Type B pancreatic cell (in vitro differentiated cells): ENCODE data around the gene PRKG1. TPM values are rescaled to one million over a fixed set of nuclear protein-coding genes. Genes with fewer than 3 reads are reported as not detected.

Experiments
- DNase-seq: peaks from one replicate; pipeline ENCODE4 v3.0.0; 2021; ENCODE audit warnings: mixed read lengths; ENCODE audit not compliant: unreplicated experiment; ENCODE audit errors: extremely low spot score
- H3K27ac Mint-ChIP-seq: 2 replicates; pipeline ENCODE4 v1.8.0; 2021; ENCODE audit warnings: mild to moderate bottlenecking, mixed read lengths
- H3K27me3 Mint-ChIP-seq: 2 replicates; pipeline ENCODE4 v1.8.0; 2021; ENCODE audit warnings: mixed read lengths
- H3K36me3 Mint-ChIP-seq: 2 replicates; pipeline ENCODE4 v1.8.0; 2021; ENCODE audit warnings: mixed read lengths
- H3K4me1 Mint-ChIP-seq: one replicate; pipeline ENCODE4 v1.8.0; 2021; ENCODE audit warnings: mixed read lengths; ENCODE audit not compliant: unreplicated experiment
- H3K4me3 Mint-ChIP-seq: 2 replicates; pipeline ENCODE4 v1.8.0; 2021; ENCODE audit warnings: mild to moderate bottlenecking, mixed read lengths
- H3K9me3 Mint-ChIP-seq: 2 replicates; pipeline ENCODE4 v1.8.0; 2021; ENCODE audit warnings: mixed read lengths
- total RNA-seq: library from RNA; stranded (reverse); gene quantifications from 2 replicates; pipeline ENCODE4 v1.2.1, GENCODE V29; 2021; ENCODE audit warnings: low replicate concordance
- TF ChIP-seq, protein P1 (sequence below): fragments of 200-600 bp; sonication (generic); conservative IDR thresholded peaks from 2 replicates; pipeline ENCODE4 v1.5.0; 2021; ENCODE audit warnings: antibody characterized with exemption, mild to moderate bottlenecking

The PRKG1 gene
- total RNA-seq, 1 donor from 2014 or later: 12.3 TPM

DNA sequence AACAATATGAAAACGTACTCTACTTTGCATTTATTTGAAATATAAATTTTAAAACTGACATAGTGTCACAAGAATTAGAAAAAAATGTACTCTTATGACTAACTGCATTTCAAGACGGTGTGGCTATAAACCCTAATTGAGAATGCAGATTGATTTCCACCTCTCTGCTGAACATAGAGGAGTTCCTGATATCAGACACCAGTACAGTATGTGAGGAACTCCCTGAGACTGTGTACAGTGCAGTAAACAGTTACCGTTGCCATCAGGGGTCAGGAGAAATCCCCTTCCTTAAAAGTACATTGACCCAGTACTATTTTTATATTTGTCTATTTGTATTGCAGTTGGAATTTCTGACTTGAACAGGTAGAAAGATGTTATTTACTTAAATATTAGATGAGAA is 1178.0 kb downstream of the PRKG1 start:
- H3K9me3 Mint-ChIP-seq: no peaks in the 10 kb centered on the region

DNA sequence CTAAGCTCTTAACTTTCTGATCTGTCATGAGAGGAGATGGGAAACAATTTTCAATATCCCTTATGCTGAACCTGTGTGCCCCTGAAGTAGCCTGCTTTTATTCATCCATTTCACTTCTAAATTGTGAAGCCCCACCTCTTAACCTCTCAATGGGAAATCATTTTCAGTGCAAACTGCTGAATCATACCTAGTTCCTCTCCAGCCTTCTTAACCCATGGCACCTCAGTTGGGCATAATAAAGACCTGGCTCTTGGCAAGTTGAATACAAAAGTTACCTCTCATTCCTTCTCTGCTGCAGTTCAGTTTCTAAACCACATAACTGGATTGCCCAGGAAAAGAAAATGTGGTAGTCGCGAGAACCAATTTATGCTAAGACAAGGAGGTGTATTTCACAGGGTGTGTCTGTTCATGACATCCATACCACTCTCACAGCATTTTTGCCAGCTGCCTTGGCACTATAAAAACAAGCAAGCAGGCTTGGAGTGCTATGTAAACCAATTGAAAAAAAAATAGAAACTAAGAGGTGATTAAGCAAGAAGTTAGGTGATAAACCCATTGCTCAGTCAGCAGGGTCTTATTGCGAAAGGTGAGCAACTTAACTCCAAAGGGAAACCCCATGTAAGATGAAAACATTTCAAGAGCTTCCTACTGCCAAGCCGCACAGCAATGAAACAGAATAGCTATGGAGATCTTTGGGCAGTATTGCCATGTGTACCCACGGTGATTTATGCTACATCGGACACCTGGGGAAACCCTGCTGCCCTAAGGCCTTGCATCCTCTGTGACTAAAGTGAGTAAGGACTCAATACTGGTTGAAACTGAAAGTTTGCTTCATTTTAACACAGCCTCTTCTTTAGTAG is 1182.8 kb downstream of the PRKG1 start:
- no peak for DNase-seq
- no peaks in the 10 kb centered on the region for H3K4me1 Mint-ChIP-seq
- H3K27me3 Mint-ChIP-seq: no peaks in the 10 kb centered on the region
- no peak overlapping the region for H3K4me3 Mint-ChIP-seq
- TF ChIP-seq, protein P1, sequence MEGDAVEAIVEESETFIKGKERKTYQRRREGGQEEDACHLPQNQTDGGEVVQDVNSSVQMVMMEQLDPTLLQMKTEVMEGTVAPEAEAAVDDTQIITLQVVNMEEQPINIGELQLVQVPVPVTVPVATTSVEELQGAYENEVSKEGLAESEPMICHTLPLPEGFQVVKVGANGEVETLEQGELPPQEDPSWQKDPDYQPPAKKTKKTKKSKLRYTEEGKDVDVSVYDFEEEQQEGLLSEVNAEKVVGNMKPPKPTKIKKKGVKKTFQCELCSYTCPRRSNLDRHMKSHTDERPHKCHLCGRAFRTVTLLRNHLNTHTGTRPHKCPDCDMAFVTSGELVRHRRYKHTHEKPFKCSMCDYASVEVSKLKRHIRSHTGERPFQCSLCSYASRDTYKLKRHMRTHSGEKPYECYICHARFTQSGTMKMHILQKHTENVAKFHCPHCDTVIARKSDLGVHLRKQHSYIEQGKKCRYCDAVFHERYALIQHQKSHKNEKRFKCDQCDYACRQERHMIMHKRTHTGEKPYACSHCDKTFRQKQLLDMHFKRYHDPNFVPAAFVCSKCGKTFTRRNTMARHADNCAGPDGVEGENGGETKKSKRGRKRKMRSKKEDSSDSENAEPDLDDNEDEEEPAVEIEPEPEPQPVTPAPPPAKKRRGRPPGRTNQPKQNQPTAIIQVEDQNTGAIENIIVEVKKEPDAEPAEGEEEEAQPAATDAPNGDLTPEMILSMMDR: no peak
- no peaks in the 10 kb centered on the region for H3K36me3 Mint-ChIP-seq
- no peaks in the 10 kb centered on the region for H3K9me3 Mint-ChIP-seq
- H3K27ac Mint-ChIP-seq: no peak overlapping the region

More for the DNA sequence above, 1178.0 kb downstream of the PRKG1 start:
- no peaks in the 10 kb centered on the region for H3K27me3 Mint-ChIP-seq
- DNase-seq: no peak
- no peaks in the 10 kb centered on the region for H3K36me3 Mint-ChIP-seq
- no peak overlapping the region for H3K27ac Mint-ChIP-seq
- H3K4me1 Mint-ChIP-seq: no peaks in the 10 kb centered on the region
- TF ChIP-seq, protein P1: no peak
- no peak overlapping the region for H3K4me3 Mint-ChIP-seq

DNA sequence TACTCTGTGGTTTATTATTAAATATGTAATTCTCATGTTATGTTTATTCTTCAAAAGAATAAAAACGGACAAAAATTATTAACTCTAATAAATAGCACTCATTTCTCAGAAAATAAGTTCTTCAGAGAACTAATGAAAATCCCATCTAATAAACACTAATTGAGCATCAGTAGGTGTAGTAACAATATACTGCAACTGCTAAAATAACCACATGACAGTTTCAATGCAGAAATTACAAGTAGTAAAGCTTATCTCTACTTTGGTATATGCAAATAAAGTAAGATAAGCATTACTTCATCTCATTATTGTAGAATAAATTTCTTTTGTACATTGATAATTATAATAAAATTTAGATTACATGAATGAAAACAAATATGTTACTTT is 1183.4 kb downstream of the PRKG1 start:
- TF ChIP-seq, protein P1: no peak
- Mint-ChIP-seq H3K27me3 (no peaks in the 10 kb centered on the region), H3K4me1 (no peaks in the 10 kb centered on the region), H3K9me3 (no peaks in the 10 kb centered on the region), H3K36me3 (no peaks in the 10 kb centered on the region), H3K4me3 (no peak overlapping the region), H3K27ac (no peak overlapping the region)
- no peak for DNase-seq

DNA sequence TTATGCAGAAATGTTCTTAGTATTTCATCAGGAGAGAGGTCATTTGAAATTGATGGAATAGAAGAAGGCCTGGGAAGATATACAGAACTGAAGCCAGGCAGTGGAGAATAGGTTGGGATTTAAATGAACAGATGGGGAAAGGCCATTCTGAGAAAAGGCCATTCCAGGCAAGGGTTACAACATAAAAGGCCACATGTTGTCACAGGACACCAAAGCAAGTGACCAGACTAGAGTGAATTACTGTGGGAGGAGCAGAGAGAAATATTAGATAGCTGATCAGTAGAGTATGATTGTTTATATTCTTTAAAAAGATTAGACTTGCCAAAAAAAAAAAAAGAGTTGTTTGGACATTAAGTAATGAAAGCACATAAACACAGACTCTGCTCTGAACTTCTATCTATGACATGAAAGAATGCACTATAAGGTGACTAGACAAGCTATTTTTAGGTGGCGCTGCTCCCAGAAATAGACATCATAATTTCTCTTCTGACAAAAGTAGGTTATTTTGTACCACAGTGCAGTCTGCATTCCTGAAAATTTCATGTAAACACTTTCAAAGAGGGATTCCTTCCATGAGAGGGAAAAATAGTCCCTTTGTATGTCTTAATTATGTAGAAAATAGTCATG is 1184.6 kb downstream of the PRKG1 start:
- H3K36me3 Mint-ChIP-seq: no peaks in the 10 kb centered on the region
- no peaks in the 10 kb centered on the region for H3K9me3 Mint-ChIP-seq
- no peaks in the 10 kb centered on the region for H3K27me3 Mint-ChIP-seq
- TF ChIP-seq, protein P1: no peak
- H3K4me3 Mint-ChIP-seq: no peak overlapping the region
- DNase-seq: no peak
- H3K4me1 Mint-ChIP-seq: no peaks in the 10 kb centered on the region
- H3K27ac Mint-ChIP-seq: no peak overlapping the region

DNA sequence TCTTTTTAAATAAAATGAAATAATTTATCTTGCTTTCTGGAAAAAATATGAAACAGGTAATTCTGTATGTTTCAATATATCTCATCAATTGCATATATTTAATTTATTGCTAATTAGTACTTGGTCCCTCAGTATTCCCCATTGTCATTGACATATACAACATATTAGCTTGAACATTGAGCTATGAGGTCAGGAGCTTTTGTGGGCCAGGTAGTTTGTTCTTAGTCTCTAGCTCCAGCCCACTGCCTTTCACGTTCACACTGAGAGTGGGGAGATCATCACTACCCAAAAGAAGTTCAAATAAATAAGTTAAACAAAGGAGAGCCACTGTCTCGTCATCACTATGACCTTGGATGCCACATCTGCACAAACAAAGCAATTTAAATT is 1185.1 kb downstream of the PRKG1 start:
- Mint-ChIP-seq H3K27me3 (no peaks in the 10 kb centered on the region), H3K4me3 (no peak overlapping the region), H3K36me3 (no peaks in the 10 kb centered on the region), H3K27ac (no peak overlapping the region), H3K9me3 (no peaks in the 10 kb centered on the region), H3K4me1 (no peaks in the 10 kb centered on the region)
- DNase-seq: no peak
- TF ChIP-seq, protein P1: no peak
